Pancreas (tissue), 10 donors: ENCODE data around the gene LRRC10. TPM values are rescaled to one million over a fixed set of nuclear protein-coding genes. Genes with fewer than 3 reads are reported as not detected.

Experiments used
- ATAC-seq, 4 donors: fragments of 200-7000 bp; cut with Tn5 transposase; one replicate each; pipeline versions ENCODE4 v1.8.0 to v1.9.1; 2020; ENCODE audit warnings: mild to moderate bottlenecking in 4 of 4, moderate library complexity in 4 of 4
- DNase-seq, 6 donors: peaks; one replicate each; pipeline ENCODE4 v3.0.0-alpha.2; 2020
- FAIRE-seq: peaks from 2 replicates; lab custom pipeline; 2012; peaks lifted over from hg19 to GRCh38; lab: Jason Lieb, UNC
- H3K27ac ChIP-seq, 4 donors: fragments of 200-600 bp; sonication (generic); 1 replicate in 3 of 4; 2 replicates in 1 of 4; pipeline versions ENCODE4 v1.5.0 to v1.8.0; 2020
- H3K27me3 ChIP-seq, 4 donors: fragments of 200-600 bp; one replicate each; pipeline ENCODE4 v1.8.0; 2021
- H3K36me3 ChIP-seq, 3 donors: fragments of 200-600 bp; sonication (generic) in 1 of 3; one replicate each; pipeline versions ENCODE4 v1.5.0 to v1.8.0; 2020 to 2021
- H3K4me1 ChIP-seq, 3 donors: fragments of 200-600 bp; one replicate each; pipeline ENCODE4 v1.8.0; 2021
- H3K4me3 ChIP-seq, 4 donors: fragments of 200-600 bp; sonication (generic) in 2 of 4; one replicate each; pipeline versions ENCODE4 v1.5.0 to v1.8.0; 2020 to 2021
- H3K9me3 ChIP-seq, 4 donors: fragments of 200-600 bp; one replicate each; pipeline ENCODE4 v1.8.0; 2021
- WGBS, 2 donors: extraction: QIAGEN DNeasy Blood & Tissue Kit; methylation state at CpG; one replicate each; pipeline ENCODE4 v1.1.7; 2013; 5-methylcytosine and 5-hydroxymethylcytosine counted together
- intact Hi-C, 3 donors: fragments of 100-400 bp; cut with DNase I; formaldehyde crosslinking; loops; one replicate each; pipeline versions ENCODE4 v1.11.1 to v1.14.2; 2022
- polyA plus RNA-seq, 2 donors: library from polyadenylated mRNA; stranded (reverse); fragments of 200-250 nt; gene quantifications; one replicate each; pipeline ENCODE4 v1.2.3, GENCODE V29; 2013
- total RNA-seq, 6 donors: library from RNA; stranded (reverse); fragmentation: NEBNext Ultra II Directional in 4 of 6; extraction: Animal tissue kit (Norgen Biotek cat#: 25700) in 4 of 6; gene quantifications; one replicate each; pipeline versions ENCODE4 v1.2.1 to v1.2.4, GENCODE V29; 2021 to 2023
- TF ChIP-seq, protein P1 (sequence below), 4 donors: fragments of 200-600 bp; sonication (generic) in 3 of 4; IDR thresholded peaks; one replicate each; pipeline versions ENCODE4 v1.5.0 to v1.8.0; 2021; ENCODE audit warnings: antibody characterized with exemption in 4 of 4
- donor health status: healthy with polysubstance abuse.
- donor health status: DM: no; HTN: no; CAD: no; lungs with moderate emphysema.
- donor health status: DM: no; HTN: no; CAD: no.
- donor health status: control.
- donor health status: control.
- donor health status: Bipolar disorder and iron deficiency.
- donor health status: DM: yes; HTN: yes; CAD: no.
- donor health status: DM: no; HTN: no; CAD: no.
- donor health status: DM: no; HTN: no; CAD: no.
- donor health status: DM: yes; HTN: yes; CAD: no.

LRRC10 gene
- total and polyA plus RNA-seq, 8 donors = not detected

GRCh38 chr12:69621551-69621950 lies 10.8 kb upstream of the LRRC10 start:
- 81 to 83% methylated on average over 2 of the region's 2 CpGs for WGBS, 2 donors
- ATAC-seq = no peak
- Histone ChIP-seq H3K36me3 (no peaks in the 10 kb centered on the region), H3K4me3 (no peak overlapping the region), H3K4me1 (peaks cover 0 to 4% (median 0%) of the 10 kb centered on the region in 3 donors), H3K27me3 (no peaks in the 10 kb centered on the region), H3K9me3 (no peaks in the 10 kb centered on the region), H3K27ac (no peak overlapping the region)
- no peak for FAIRE-seq
- no peak for DNase-seq
- TF ChIP-seq, protein P1, sequence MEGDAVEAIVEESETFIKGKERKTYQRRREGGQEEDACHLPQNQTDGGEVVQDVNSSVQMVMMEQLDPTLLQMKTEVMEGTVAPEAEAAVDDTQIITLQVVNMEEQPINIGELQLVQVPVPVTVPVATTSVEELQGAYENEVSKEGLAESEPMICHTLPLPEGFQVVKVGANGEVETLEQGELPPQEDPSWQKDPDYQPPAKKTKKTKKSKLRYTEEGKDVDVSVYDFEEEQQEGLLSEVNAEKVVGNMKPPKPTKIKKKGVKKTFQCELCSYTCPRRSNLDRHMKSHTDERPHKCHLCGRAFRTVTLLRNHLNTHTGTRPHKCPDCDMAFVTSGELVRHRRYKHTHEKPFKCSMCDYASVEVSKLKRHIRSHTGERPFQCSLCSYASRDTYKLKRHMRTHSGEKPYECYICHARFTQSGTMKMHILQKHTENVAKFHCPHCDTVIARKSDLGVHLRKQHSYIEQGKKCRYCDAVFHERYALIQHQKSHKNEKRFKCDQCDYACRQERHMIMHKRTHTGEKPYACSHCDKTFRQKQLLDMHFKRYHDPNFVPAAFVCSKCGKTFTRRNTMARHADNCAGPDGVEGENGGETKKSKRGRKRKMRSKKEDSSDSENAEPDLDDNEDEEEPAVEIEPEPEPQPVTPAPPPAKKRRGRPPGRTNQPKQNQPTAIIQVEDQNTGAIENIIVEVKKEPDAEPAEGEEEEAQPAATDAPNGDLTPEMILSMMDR (IDR thresholded peaks at IDR 0.05) = no peak
- intact Hi-C loops = no loop called here

DNA sequence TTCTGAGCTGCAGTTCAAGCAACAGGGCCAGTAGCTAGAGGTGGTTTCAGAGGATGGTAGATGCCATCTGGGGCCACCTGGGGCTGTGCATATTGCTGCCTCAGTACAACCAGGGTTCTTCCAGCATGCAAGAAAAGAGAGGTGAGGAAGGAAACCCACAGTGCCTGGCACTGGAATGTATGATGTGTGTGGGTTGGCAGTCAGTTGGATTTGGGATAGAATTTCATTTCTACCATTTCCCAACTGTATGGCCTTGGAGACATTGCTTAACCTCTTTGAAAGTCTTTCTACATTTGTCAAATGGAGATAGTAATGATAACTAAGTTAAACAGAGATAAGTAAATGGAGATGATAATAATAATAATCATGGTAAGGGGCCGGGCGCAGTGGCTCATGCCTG lies 10.2 kb upstream of the LRRC10 start:
- TF ChIP-seq, protein P1 (IDR thresholded peaks at IDR 0.05) = no peak
- no peak overlapping the region for H3K27ac ChIP-seq
- WGBS, 2 donors = 55 to 75% methylated on average over 2 of the region's 2 CpGs
- DNase-seq (no peak), ATAC-seq (no peak), FAIRE-seq (no peak)
- H3K9me3 ChIP-seq = no peaks in the 10 kb centered on the region
- no peak overlapping the region for H3K4me3 ChIP-seq
- intact Hi-C loops = no loop called here
- H3K4me1 ChIP-seq = peaks cover 0 to 4% (median 0%) of the 10 kb centered on the region in 3 donors
- H3K27me3 ChIP-seq = no peaks in the 10 kb centered on the region
- no peaks in the 10 kb centered on the region for H3K36me3 ChIP-seq

- DNase-seq = no peak
These were observed 9.4 kb upstream of the LRRC10 start for GRCh38 chr12:69620077-69620476.

DNA sequence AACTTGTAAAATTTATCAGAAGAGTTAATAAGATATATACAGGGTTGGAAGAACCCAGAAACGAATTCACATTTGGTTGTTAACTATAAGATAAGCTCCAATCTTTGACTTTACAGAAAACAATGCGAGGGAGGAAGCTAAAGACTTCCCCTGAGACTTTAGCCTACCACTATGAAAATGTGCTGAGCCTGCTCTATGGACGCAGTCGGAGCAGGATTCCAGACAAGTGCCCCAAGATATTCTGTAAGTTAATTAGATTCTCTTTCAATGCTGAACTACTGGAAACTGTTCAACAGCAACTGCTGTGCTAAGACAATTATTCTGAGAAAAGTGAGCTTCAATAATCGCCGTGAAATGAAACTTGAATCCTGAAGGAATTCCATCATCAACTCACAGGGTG lies 8.3 kb upstream of the LRRC10 start:
- H3K9me3 ChIP-seq = no peaks in the 10 kb centered on the region
- intact Hi-C loops = no loop called here
- TF ChIP-seq, protein P1 (IDR thresholded peaks at IDR 0.05) = no peak
- H3K4me3 ChIP-seq = no peak overlapping the region
- FAIRE-seq (no peak), ATAC-seq (no peak), DNase-seq (no peak)
- H3K27me3 ChIP-seq = no peaks in the 10 kb centered on the region
- peaks cover 0 to 4% (median 0%) of the 10 kb centered on the region in 3 donors for H3K4me1 ChIP-seq
- H3K27ac ChIP-seq = no peak overlapping the region
- H3K36me3 ChIP-seq = no peaks in the 10 kb centered on the region
- WGBS, 2 donors = 66 to 74% methylated on average over 6 of the region's 6 CpGs

More at GRCh38 chr12:69620077-69620476, 9.4 kb upstream of the LRRC10 start:
- H3K27ac ChIP-seq = no peak overlapping the region
- no peaks in the 10 kb centered on the region for H3K9me3 ChIP-seq
- ATAC-seq (no peak), FAIRE-seq (no peak)
- no peaks in the 10 kb centered on the region for H3K36me3 ChIP-seq
- WGBS, 2 donors = 78 to 83% methylated on average over 4 of the region's 4 CpGs
- intact Hi-C loops = no loop called here
- H3K4me3 ChIP-seq = no peak overlapping the region
- H3K27me3 ChIP-seq = no peaks in the 10 kb centered on the region
- TF ChIP-seq, protein P1 (IDR thresholded peaks at IDR 0.05) = no peak
- peaks cover 0 to 4% (median 0%) of the 10 kb centered on the region in 3 donors for H3K4me1 ChIP-seq

DNA sequence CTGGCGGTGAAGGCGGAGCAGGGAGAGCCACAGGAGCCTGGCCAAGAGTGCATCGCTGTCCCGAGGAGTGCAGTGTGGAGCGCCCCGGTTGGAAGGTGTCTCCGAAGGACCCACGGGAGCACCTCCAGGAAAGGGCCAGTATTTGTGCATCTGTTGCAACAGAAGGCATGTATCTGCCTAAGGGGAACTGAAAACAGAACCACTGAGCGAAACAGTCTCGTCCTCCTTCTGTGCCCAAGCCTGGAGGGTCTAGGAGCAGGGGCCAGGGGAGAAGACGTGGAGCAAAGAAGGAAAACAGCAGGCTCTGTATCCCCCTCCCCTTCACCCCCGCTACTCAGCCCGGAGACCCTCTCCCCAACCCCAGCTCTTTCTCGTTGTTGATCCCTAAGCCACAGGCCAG lies 5.3 kb upstream of the LRRC10 start:
- WGBS, 2 donors = 73 to 83% methylated on average over 14 of the region's 14 CpGs
- TF ChIP-seq, protein P1 (IDR thresholded peaks at IDR 0.05) = no peak
- no peak overlapping the region for H3K4me3 ChIP-seq
- DNase-seq = no peak
- no peaks in the 10 kb centered on the region for H3K9me3 ChIP-seq
- FAIRE-seq = no peak
- intact Hi-C loops = no loop called here
- no peaks in the 10 kb centered on the region for H3K27me3 ChIP-seq
- H3K36me3 ChIP-seq = no peaks in the 10 kb centered on the region
- no peaks in the 10 kb centered on the region for H3K4me1 ChIP-seq
- no peak for ATAC-seq
- H3K27ac ChIP-seq = no peak overlapping the region
